DMS153 treated with DMSO at 0.1 percent for 48 hours (cell line): Measurements from ENCODE around the gene TDRD7.

Experiments
- DNase-seq: peaks from one replicate; lab custom pipeline; 2025; ENCODE audit not compliant: unreplicated experiment; lab: John Stamatoyannopoulos, UW

Gene TDRD7, protein sequence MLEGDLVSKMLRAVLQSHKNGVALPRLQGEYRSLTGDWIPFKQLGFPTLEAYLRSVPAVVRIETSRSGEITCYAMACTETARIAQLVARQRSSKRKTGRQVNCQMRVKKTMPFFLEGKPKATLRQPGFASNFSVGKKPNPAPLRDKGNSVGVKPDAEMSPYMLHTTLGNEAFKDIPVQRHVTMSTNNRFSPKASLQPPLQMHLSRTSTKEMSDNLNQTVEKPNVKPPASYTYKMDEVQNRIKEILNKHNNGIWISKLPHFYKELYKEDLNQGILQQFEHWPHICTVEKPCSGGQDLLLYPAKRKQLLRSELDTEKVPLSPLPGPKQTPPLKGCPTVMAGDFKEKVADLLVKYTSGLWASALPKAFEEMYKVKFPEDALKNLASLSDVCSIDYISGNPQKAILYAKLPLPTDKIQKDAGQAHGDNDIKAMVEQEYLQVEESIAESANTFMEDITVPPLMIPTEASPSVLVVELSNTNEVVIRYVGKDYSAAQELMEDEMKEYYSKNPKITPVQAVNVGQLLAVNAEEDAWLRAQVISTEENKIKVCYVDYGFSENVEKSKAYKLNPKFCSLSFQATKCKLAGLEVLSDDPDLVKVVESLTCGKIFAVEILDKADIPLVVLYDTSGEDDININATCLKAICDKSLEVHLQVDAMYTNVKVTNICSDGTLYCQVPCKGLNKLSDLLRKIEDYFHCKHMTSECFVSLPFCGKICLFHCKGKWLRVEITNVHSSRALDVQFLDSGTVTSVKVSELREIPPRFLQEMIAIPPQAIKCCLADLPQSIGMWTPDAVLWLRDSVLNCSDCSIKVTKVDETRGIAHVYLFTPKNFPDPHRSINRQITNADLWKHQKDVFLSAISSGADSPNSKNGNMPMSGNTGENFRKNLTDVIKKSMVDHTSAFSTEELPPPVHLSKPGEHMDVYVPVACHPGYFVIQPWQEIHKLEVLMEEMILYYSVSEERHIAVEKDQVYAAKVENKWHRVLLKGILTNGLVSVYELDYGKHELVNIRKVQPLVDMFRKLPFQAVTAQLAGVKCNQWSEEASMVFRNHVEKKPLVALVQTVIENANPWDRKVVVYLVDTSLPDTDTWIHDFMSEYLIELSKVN

DNA sequence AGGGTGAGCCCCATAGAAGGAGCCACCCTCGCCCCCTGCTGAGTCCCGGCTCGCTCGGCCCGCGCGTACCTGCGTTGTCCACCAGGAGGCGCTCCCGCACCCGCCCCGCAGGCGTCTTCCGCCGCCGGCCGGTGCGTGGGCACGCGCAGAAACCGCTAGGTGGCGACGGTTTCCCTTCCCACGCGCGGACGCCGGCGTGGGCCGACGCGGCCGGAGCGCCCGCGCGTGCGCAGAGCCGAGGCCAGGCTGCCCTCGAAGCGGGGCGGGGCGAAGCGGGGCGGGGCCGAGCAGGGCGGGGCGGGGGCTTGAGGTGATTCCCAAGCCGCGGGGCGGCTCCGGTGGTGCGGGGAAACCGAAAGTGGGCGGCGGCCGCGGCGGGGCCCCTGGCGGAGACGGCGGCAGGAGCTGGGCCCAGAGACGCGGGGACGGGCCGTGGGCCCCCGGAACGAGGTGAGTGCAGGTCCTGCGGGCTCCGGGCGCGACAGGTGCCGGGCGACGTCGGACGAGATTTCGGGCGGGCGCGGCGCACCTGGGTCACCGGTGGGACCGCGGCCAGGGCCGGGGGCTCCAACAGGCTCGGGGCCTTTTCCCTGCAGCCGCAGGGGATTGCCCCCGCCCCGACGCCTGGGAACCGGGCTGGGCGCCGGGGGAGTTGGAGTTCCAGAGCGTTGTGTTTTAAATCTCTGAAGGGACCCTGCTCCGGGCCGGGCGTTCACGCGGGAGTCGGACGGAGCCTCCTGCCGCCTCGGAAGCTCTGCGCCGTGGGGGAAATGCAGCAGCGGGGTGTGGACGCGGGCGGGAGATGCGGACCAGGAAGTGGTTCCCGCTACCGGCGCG lies at the start of gene TDRD7:
TSS of gene TDRD7 (plus strand) at position 308 of the 837 bp plus-strand sequence. CDS start 16,370 bp downstream, outside the sequence.
- DNase-seq, result peak; percentile 60

DNA sequence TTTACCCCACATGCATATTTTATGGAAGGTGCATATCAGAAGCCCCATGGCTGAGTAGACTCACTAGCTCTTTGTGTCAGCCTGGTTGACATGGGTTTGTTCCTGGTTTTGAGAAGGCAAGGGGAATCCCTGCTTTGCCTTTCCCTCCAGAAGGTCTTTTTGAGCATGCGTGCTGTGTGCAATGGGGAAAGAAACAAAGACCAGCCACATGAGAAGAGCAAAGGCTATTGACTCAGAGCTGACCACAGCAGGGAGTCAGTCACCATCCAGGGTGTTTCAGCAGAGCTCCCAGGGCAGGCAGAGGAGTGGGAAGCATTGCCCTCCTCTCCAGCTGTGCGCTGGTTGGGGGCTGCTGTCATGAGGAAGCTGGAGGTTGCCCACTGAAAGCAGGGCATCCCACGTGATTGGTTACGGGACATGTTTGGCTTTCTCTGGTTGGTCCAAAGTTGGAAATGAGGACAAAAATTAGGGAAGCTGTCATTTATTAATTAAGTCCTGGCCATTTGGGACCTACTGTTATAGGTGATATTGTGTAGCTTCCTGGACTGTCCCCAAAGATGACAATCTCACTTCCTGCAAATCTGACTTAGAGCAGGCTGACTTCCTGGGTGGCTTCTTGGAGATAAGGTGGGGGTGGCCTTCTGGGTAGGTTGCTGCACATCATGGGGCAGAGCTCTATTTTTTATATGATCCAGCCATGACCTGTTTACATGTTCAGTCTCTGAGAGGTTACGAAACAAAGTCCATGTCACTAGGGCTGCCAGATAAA lies 48.9 kb upstream of the TDRD7 start:
- DNase-seq, result no peak

DNA sequence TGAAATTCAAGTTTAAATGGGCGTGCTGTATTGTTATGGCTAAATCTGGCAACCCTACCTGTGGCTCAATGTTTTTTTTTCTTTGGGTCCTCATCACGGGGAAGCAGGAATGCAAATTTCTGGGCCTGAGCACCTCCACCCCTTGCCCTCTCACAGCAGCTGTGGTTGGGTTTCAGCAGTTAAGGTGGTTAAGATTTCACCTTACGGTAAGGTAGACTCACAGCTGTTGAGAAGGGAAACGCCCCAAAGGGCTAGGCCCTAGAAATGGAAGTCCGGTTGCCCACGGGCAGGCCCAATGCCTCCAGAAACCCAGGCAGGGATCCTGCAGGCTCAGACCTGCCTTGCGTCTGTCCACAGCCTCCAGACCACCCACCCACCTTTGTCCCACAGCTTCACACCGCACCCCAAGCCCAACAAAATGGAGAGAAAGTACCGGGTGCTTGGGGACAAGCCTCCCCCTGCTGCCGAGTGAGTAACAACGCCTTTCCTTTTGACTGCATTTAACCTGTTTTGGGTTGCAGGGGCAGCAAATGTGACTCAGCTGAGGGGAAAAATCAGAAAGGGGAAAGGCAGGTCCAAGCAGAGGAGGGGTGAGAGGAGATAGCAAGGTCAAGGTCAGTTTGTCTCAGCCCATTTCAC lies 48.1 kb upstream of the TDRD7 start:
- DNase-seq, result no peak

DNA sequence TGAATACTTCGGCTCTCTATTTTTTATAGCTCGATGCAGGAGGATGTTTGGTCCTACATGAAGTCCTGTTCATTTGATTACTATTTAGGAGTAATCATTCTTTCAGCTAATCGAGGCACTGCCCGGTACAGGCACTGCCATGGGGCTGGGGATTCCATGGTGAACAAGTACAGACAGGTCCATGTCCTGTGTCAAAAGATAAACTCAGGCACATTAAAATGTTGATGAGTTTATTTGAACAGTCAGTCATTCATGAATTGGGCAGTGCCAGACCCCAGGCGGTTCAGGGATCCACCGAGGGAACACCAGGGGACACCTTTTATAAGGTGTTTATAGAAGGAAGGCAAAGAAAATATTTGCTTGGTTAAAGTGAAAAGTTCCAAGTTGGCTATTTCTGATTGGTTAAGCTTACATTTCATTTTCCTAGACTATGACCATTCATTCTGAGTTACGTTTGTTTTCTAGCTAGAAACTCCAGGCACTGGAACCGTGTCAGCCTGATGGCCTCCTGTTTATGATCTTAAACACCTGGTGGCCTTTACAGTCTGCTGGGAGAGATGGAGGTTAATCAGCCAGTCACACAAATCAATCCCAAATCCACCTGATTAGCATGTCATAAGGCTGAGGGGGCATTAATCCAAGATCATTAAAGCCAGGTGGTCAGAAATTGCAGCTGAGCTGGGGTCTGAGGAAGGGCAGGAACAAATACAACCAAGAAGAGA lies 47.0 kb upstream of the TDRD7 start:
- peak; percentile 27 for DNase-seq

DNA sequence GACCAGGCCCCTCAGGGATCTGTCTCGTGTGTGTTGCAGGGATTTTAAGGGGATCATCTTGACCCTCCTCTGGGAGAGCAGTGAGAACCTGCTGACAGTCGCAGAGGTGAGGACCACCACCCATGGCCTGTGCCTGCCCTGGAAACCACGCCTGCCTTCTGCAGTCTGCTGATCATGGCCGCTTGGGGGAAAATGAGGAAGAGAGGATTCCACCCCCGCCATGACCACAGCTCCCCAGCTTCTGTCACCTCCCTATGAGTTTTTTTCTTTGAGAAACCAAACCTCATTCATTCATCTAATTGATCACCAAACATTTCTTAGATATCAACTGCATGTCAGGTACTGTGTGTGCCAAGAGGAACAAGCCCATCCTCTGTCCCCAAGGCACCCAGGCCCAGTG lies 46.3 kb upstream of the TDRD7 start:
- no peak for DNase-seq

DNA sequence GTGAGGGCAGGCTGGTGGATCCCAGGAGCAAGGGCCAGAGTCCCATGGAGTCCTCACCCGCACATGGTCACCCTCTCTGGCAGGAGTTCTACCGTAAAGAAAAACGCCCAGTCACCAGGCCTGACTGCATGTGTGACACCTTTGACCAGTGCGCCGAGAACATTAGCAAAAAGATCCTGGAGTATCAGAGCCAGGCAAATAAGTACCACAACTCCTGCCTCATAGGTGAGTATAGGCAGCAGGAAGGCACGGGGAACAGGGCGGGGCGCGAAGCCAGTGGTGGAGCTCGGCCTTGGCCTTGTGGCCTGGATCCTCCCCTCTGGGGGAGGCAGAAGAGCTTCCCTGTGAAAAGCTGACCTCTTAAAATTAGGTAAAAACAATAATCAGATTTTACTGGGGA lies 45.4 kb upstream of the TDRD7 start:
- DNase-seq, result no peak

DNA sequence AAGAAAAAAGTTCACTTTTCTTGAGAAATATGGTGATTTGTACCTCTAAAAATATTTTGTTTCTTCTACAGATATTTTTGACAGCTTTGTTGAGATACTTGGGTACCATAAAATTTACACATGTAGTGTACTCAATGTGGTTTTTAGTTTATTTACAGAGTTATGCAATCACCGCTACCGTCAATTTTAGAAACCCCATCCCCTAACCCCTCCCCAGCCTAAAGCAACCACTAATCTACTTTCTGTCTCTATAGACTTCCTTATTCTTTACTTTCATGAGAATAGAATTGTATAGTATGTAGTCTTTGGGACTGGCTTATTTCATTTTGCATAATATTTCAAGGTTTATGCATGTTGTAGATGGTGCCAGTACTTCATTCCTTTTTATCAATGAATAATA lies 45.0 kb upstream of the TDRD7 start:
- DNase-seq, result no peak

DNA sequence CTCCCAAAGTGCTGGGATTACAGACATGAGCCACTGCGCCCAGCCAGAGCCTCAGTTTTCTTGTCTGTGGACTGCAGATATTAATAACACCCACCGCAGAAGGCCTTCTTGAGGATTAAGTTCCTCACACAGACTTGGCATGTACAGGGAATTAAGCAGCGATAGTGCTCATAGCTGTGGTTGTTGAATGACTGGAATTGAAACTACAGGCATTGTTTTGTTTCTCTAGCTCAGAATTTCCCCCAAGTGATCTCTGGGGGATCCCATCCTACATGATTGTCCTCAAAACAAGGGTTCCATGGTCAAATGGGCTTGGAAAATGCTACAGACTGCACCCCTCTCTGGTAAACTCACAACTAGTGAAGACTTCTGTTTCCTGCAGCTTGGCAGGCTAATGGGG lies 44.2 kb upstream of the TDRD7 start:
- DNase-seq, result no peak

DNA sequence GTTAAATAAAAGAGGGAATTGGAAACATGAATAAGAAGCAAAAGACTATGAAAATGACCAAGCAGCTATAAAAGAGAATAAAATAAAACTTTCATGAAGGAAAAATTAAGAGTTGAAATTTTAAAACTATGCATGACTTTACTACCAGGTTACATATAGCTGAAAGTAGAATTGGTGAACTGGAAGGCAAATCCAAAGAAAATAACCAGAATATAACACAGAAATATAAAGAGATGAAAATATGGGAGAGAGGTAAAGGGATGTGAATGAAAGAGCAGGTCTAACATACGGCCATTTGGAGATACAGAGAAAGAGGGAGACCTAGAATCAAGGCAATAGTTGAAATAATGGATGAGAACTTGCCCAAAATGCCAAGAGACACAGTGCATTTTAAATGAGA lies 42.9 kb upstream of the TDRD7 start:
- no peak for DNase-seq

DNA sequence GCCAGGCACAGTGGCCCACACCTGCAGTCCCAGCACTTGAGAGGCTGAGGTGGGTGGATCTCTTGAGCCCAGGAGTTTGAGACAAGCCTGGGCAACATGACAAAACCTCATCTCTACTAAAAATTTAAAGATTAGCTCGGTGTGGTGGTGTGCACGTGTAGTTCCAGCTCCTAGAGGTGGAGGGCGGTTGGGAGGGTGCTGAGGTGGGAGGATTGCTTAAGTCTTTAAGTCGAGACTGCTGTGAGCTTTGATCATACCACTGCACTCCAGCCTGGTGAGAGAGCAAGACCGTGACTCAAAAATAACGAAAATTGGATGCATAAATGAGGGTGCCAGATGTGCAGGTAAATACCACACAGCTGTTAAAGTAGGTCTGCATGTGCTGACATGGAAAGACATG lies 39.3 kb upstream of the TDRD7 start:
- DNase-seq, result no peak

DNA sequence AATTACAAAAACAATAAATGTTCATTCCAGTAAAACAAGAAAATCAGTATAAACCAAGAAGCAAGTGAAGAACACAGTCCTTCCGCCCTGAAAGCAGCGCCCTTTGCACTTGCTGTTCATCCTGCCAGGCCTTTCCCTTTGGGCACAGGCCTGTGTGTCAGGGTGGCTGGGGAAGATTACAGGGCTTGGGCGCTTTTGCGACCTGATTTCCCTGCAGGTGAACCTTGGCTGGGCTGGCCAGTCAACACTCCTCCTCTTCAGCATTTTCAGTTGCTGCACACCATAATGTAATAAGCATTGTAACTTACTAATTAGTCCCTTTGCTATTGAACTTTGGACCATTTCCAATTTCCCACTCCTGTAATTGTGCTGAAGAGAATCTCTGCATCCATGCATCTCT lies 38.6 kb upstream of the TDRD7 start:
- DNase-seq, result no peak

DNA sequence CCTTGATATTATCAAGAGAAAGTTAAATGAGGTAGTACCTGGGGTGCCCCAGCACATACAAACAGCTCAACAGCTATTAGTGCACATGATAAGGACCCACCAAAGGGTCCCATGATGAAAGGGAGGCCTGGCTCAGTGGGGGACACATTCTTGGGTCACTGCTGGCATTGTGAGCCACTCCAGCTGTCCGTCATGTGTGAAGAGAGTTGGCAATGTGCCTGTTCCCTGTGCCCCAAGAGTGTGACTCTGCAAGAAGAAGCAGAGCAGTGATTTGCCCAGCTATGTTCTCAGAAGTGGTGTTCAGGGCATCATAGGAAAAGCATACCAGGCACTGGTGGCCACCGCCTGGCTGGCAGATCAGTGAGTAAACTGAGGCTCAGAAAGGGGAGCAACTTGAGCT lies 37.1 kb upstream of the TDRD7 start:
- no peak for DNase-seq

DNA sequence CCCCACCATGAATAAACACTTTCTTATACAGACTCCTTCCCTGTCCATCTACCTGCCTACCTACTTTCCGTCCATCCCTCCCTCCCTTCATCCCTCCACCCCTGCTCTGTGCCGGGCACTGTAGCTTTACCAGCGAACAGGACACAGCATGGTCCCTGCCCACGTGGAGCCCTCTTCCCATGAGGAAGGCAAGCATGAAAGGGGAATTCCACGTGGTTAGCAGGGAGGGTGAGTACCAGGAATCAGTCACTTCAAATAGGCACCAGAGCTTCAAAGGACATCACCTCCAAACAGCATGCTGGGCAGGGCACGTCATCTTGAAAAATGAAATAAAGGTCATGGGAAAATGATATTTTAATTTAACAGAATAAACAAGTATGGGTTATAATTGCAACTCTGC lies 35.0 kb upstream of the TDRD7 start:
- DNase-seq, result no peak

DNA sequence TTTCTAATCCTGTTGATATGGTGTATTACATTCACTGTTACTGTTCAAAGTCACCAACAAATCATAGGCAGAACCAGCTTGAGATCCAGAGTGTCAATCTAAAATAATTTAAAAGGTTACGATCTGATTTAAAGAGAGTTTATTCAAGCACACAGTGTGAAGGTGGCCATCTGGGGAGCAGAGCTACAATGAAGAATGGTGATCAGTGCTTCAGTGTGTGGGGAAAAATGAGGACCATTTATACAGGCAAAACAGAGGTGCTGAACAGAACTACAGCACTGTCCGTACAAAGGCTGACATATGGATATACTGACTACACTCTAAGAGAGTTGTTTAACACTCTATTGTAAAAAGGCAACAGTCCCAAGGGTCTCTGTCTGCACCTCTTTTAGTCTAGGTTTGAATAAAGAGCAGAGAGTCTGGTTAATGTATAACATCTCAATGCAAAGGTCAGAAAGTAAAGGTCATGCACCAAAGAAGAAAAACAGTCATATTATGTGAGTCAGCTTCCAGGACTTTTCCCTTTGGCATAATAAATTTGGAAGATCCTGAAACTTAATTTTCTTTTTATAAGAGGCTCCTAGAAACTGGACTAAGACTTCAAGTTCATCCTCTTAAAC lies 29.7 kb upstream of the TDRD7 start:
- no peak for DNase-seq

DNA sequence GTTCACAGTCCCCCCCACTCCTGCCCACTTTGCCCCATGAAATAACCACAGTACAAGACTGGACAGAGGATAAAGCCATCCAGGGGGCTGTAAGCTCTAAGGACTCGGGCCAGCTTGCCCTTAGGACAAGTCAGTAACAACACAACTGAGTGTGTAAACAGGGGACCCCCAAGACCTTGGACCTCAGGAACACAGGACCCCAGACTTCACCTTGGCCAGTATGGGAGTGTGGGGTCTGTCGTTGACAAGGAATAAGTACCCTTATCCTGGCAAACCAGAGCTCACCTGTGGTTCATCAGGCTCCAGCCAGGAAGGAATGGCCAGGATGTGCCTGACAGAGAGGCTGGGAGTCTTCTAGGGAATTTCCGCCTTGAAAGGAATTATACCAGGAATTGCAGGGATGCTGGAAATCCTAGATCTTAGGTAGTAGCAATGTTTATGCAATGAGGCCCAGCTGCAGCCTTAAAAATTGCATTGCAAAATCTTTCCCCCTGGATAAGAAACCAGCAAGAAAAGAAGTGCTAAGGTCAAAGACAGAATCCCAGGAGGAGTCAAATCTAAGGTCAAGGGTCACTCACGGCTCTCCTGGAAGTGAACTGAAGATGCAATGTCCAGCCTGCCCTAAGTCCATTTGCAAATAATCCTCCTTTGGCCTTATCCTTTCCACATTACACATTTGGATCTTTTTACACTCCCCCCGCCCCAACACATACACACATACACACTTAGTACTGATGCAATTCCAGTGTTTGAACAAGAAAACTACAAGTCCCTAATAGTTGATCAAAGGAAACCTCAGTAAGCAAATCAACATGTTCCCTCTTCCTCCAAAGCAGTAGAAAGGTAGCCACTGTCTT lies 27.3 kb upstream of the TDRD7 start:
- no peak for DNase-seq

DNA sequence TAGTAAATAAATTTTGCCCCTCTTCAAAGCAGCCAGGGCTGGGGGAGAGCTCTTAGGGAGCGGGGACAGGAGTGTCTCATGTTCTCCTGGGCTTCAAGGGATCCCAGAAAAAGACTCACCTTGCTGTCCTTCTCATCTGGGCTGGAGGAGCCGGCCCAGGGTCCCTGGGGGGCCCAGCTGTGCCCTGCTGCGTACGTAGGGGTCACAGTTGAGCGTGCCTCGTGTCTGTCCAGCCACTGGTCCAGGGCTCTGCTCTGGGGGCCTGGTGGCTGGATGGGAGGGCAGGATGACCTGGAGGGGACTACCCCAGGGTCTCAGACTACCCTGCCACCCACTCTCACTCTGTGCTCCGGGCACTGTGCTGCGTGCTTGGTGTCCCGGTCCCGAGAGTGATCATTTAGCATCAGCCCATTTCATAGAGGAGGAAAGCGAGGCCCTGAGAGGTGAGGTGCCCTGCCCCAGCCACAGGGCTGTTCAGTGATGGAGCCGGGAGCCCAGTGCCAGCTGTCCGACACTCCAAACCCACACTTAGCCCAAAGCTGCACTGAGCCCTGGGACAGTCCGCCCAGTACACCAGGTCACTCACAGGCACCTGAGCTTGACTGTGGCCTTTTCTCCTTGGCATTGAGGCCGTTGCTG lies 26.2 kb upstream of the TDRD7 start:
- no peak for DNase-seq

DNA sequence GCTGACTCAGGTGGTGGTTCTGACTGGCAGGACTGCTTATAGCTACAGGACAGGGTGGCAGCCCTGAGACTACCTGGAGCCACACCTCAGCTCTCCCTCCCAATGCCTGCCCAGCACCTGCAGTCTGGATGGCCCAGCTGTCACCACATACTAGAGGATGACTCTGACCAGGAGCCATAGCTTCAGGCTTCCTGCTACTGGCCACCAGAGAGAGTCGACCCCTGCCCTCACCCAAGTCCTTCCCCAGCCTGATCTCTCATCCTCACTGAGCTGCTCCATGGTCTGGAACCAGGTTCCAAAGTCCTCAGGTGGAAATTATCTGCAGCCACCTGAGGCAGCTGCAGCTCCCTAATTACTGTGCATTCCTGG lies 25.6 kb upstream of the TDRD7 start:
- DNase-seq, result no peak
